GM21528 (cell line): ENCODE data around the gene HNMT.

ENCODE experiments used
- ATAC-seq: cut with Tn5 transposase; IDR thresholded peaks from one replicate; pipeline ENCODE4 v1.9.1; 2021; ENCODE audit warnings: mild to moderate bottlenecking, moderate library complexity; ENCODE audit not compliant: unreplicated experiment, low FRiP score

HNMT gene

GRCh38 chr2:138003411-138003810 is 39.1 kb downstream of the HNMT start:
- ATAC-seq: no peak

- ATAC-seq: no peak
Measured at GRCh38 chr2:138007431-138007830, 43.2 kb downstream of the HNMT start.

GRCh38 chr2:138009622-138010021 is 45.3 kb downstream of the HNMT start:
- ATAC-seq: no peak

- ATAC-seq: no peak
Measured at GRCh38 chr2:138010890-138011289, 46.6 kb downstream of the HNMT start.

GRCh38 chr2:138012082-138012481 is 47.8 kb downstream of the HNMT start:
- no peak for ATAC-seq

GRCh38 chr2:138012968-138013367 is 48.7 kb downstream of the HNMT start:
- ATAC-seq: no peak

GRCh38 chr2:138013639-138014038 is 49.4 kb downstream of the HNMT start:
- no peak for ATAC-seq

- no peak for ATAC-seq
Measured at GRCh38 chr2:138015494-138015893, 51.2 kb downstream of the HNMT start.

GRCh38 chr2:138016351-138017087 is 52.2 kb downstream of the HNMT start:
- no peak for ATAC-seq

GRCh38 chr2:138017824-138018223 is 53.6 kb downstream of the HNMT start:
- ATAC-seq: no peak

- ATAC-seq: no peak
Measured at GRCh38 chr2:138018866-138019688, 54.8 kb downstream of the HNMT start.

GRCh38 chr2:138020432-138020831 is 56.2 kb downstream of the HNMT start:
- ATAC-seq: no peak

GRCh38 chr2:138021154-138021553 is 56.9 kb downstream of the HNMT start:
- no peak for ATAC-seq

GRCh38 chr2:138023298-138023697 is 59.0 kb downstream of the HNMT start:
- ATAC-seq: no peak

- no peak for ATAC-seq
Measured at GRCh38 chr2:138023976-138024375, 59.7 kb downstream of the HNMT start.

GRCh38 chr2:138026111-138027020 is 62.1 kb downstream of the HNMT start:
- ATAC-seq: no peak

- peak; percentile 48 for ATAC-seq
Measured at GRCh38 chr2:138028538-138028937, 64.3 kb downstream of the HNMT start.

GRCh38 chr2:138029276-138029675 is 65.0 kb downstream of the HNMT start:
- no peak for ATAC-seq

GRCh38 chr2:138030459-138030858 is 66.2 kb downstream of the HNMT start:
- ATAC-seq: peak; percentile 66

- ATAC-seq: no peak
Measured at GRCh38 chr2:138032334-138032733, 68.1 kb downstream of the HNMT start.

GRCh38 chr2:138034536-138034935 is 70.3 kb downstream of the HNMT start:
- no peak for ATAC-seq
